MM.1S (cell line): Measurements from ENCODE around the gene RAPGEF3.

Source experiments
- DNase-seq: peaks from one replicate; pipeline ENCODE4 v3.0.0-alpha.2; 2015
- H2AFZ ChIP-seq: fragments of 300-600 bp; sonication (generic); 2 replicates; pipeline ENCODE4 v1.6.0; 2016; ENCODE audit warnings: antibody characterized with exemption, low read length
- H3F3A ChIP-seq: fragments of 300-600 bp; sonication (generic); 2 replicates; pipeline ENCODE4 v1.6.1; 2016; ENCODE audit warnings: mild to moderate bottlenecking, antibody characterized with exemption, low read length, moderate library complexity, mixed read lengths; ENCODE audit not compliant: insufficient read depth
- H3K27ac ChIP-seq: fragments of 300-600 bp; sonication (generic); 2 replicates; pipeline ENCODE4 v1.5.1; 2016; ENCODE audit warnings: mild to moderate bottlenecking, low read length
- H3K27me3 ChIP-seq: fragments of 300-600 bp; sonication (generic); replicated peaks from 2 replicates; pipeline ENCODE4 v1.6.0; 2016; ENCODE audit warnings: low read length; ENCODE audit not compliant: insufficient read depth
- H3K36me3 ChIP-seq: fragments of 300-600 bp; sonication (generic); replicated peaks from 2 replicates; pipeline ENCODE4 v1.6.1; 2016; ENCODE audit warnings: mild to moderate bottlenecking, low read length, mixed read lengths; ENCODE audit not compliant: insufficient read depth
- H3K4me1 ChIP-seq: fragments of 300-600 bp; sonication (generic); 2 replicates; pipeline ENCODE4 v1.6.1; 2016; ENCODE audit warnings: low read length, mixed read lengths
- H3K4me2 ChIP-seq: fragments of 300-600 bp; sonication (generic); 2 replicates; pipeline ENCODE4 v1.6.0; 2016; ENCODE audit warnings: low read depth, low read length
- H3K4me3 ChIP-seq: fragments of 300-600 bp; sonication (generic); 2 replicates; pipeline ENCODE4 v1.5.1; 2016; ENCODE audit warnings: low read length, mixed read lengths
- H3K79me2 ChIP-seq: fragments of 300-600 bp; sonication (generic); 2 replicates; pipeline ENCODE4 v1.6.1; 2016; ENCODE audit warnings: mixed run types, low read length, mixed read lengths
- H3K9ac ChIP-seq: fragments of 300-600 bp; sonication (generic); 2 replicates; pipeline ENCODE4 v1.6.1; 2016; ENCODE audit warnings: low read length, mixed read lengths
- H3K9me2 ChIP-seq: fragments of 300-600 bp; sonication (generic); replicated peaks from 2 replicates; pipeline ENCODE4 v1.6.1; 2016; ENCODE audit warnings: mild to moderate bottlenecking, low read length, mixed read lengths; ENCODE audit not compliant: insufficient read depth
- H3K9me3 ChIP-seq: fragments of 300-600 bp; sonication (generic); replicated peaks from 2 replicates; pipeline ENCODE4 v1.6.1; 2016; ENCODE audit warnings: mild to moderate bottlenecking, low read length, mixed read lengths; ENCODE audit not compliant: insufficient read depth
- H4K20me1 ChIP-seq: fragments of 300-600 bp; sonication (generic); 2 replicates; pipeline ENCODE4 v1.6.1; 2016; ENCODE audit warnings: mild to moderate bottlenecking, low read length, moderate library complexity, mixed read lengths; ENCODE audit not compliant: insufficient read depth
- CTCF ChIP-seq: fragments of 300-600 bp; sonication (generic); IDR thresholded peaks from 2 replicates; pipeline ENCODE4 v1.5.1; 2016; ENCODE audit warnings: antibody characterized with exemption, low read length, mixed read lengths
- EZH2 ChIP-seq: fragments of 300-600 bp; sonication (generic); optimal IDR thresholded peaks from 2 replicates; pipeline ENCODE3; 2017; ENCODE audit warnings: low read depth, mild to moderate bottlenecking, antibody characterized with exemption, low read length, mixed read lengths
- EZH2phosphoT487 ChIP-seq: fragments of 300-600 bp; sonication (generic); IDR thresholded peaks from 2 replicates; pipeline ENCODE4 v1.6.1; 2018; ENCODE audit warnings: antibody characterized with exemption, low read length

Gene RAPGEF3

GRCh38 chr12:47735649-47736048 is 23.0 kb downstream of the RAPGEF3 start:
- Histone ChIP-seq H3K4me3 (no peak overlapping the region), H3K9me3 (no peaks in the 10 kb centered on the region), H3K79me2 (no peaks in the 10 kb centered on the region), H3K36me3 (no peaks in the 10 kb centered on the region), H3F3A (no peaks in the 10 kb centered on the region), H3K9me2 (no peaks in the 10 kb centered on the region), H2AFZ (no peak overlapping the region), H3K27me3 (no peaks in the 10 kb centered on the region), H3K4me2 (no peak overlapping the region), H4K20me1 (no peaks in the 10 kb centered on the region), H3K27ac (no peak overlapping the region), H3K4me1 (peaks cover under 1% of the 10 kb centered on the region; the same call in 1 of the 2 replicates), H3K9ac (no peak overlapping the region)
- no peak for DNase-seq
- no peak for TF ChIP-seq CTCF
- TF ChIP-seq EZH2phosphoT487, result no peak
- TF ChIP-seq EZH2, result no peak

- no peak overlapping the region for H2AFZ ChIP-seq
- H3K9ac ChIP-seq, result no peak overlapping the region
- H3K9me2 ChIP-seq, result no peaks in the 10 kb centered on the region
- no peaks in the 10 kb centered on the region for H3K79me2 ChIP-seq
- TF ChIP-seq EZH2 (no peak), CTCF (no peak), EZH2phosphoT487 (no peak)
- H3K4me1 ChIP-seq, result no peaks in the 10 kb centered on the region
- H3K27ac ChIP-seq, result no peak overlapping the region
- no peaks in the 10 kb centered on the region for H3K36me3 ChIP-seq
- no peaks in the 10 kb centered on the region for H4K20me1 ChIP-seq
- DNase-seq, result no peak
- no peaks in the 10 kb centered on the region for H3K9me3 ChIP-seq
- no peaks in the 10 kb centered on the region for H3K27me3 ChIP-seq
- no peaks in the 10 kb centered on the region for H3F3A ChIP-seq
- H3K4me2 ChIP-seq, result no peak overlapping the region
- H3K4me3 ChIP-seq, result no peak overlapping the region
Observed at GRCh38 chr12:47734725-47735480, 23.8 kb downstream of the RAPGEF3 start.

DNA sequence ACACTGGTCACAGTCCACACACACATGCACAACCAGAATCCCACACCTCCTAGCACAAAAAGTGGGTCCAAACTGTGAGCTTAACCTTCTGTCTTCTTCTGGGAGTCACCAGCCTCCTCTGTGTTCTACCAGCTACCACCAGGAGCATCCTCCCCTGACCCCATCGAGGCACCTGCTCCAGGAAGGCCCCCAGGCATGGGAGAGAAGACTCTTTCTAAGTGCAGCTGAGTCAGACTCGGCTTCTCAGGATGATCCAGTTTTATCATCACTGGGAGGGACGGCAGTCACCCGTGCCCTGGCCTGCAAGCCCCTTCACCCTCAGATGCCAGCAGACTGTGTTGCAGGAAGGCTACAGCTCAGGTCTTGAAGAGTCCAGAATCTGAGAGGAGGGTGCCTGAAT is 25.5 kb downstream of the RAPGEF3 start:
- no peak overlapping the region for H3K9ac ChIP-seq
- no peaks in the 10 kb centered on the region for H3K27me3 ChIP-seq
- no peaks in the 10 kb centered on the region for H3K9me3 ChIP-seq
- no peak overlapping the region for H2AFZ ChIP-seq
- H3K9me2 ChIP-seq, result no peaks in the 10 kb centered on the region
- H3K36me3 ChIP-seq, result no peaks in the 10 kb centered on the region
- no peaks in the 10 kb centered on the region for H3K79me2 ChIP-seq
- H3K4me3 ChIP-seq, result no peak overlapping the region
- H4K20me1 ChIP-seq, result no peaks in the 10 kb centered on the region
- no peak overlapping the region for H3K27ac ChIP-seq
- no peak for DNase-seq
- H3F3A ChIP-seq, result no peaks in the 10 kb centered on the region
- no peaks in the 10 kb centered on the region for H3K4me1 ChIP-seq
- no peak overlapping the region for H3K4me2 ChIP-seq
- no peak for TF ChIP-seq EZH2phosphoT487
- TF ChIP-seq CTCF, result no peak
- no peak for TF ChIP-seq EZH2
